ENCODE results near the gene DLST. TPM values are rescaled to one million over a fixed set of nuclear protein-coding genes. Genes with fewer than 3 reads are reported as not detected.

The DLST gene
- total and polyA plus RNA-seq, 9 donors, result 38.6 to 76.2 (median 65.0) TPM

DNA sequence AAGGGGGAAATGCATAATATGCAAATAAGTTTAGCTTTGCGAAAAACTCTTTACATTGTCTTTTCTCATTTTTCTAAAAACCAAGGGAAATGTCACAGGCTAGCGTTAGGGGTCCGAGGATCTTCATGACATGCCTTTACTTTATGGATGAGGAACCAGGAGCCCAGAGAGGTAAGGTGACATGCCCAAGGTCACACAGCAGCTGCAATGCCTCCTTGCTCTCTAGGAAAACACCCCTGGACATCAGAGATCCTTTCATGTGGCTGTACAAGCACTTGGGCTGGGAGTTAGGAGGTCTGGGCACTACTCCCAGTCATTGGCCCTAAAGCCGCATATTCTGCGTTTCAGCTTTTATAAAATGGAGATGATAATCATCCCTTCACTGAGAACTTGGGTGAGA is 6.5 kb upstream of the DLST start:
- Histone ChIP-seq H3K9me3 (replicated peaks; ENCODE audit: control insufficient read depth, low read depth, low read length) (no peaks in the 10 kb centered on the region), H3K4me1 (ENCODE audit: control insufficient read depth, insufficient read depth, low read length) (peaks cover 5% of the 10 kb centered on the region), H3K27ac (ENCODE audit: low read length) (no peak overlapping the region), H3K36me3 (ENCODE audit: control insufficient read depth, insufficient read depth, low read length) (no peaks in the 10 kb centered on the region), H3K4me3 (ENCODE audit: low read length) (no peak overlapping the region), H3K27me3 (ENCODE audit: control insufficient read depth, insufficient read depth, low read length) (no peaks in the 10 kb centered on the region)
- WGBS (ENCODE audit: insufficient coverage), result no CpG with 5 or more reads among the region's 5 CpGs
- no peak for DNase-seq

DNA sequence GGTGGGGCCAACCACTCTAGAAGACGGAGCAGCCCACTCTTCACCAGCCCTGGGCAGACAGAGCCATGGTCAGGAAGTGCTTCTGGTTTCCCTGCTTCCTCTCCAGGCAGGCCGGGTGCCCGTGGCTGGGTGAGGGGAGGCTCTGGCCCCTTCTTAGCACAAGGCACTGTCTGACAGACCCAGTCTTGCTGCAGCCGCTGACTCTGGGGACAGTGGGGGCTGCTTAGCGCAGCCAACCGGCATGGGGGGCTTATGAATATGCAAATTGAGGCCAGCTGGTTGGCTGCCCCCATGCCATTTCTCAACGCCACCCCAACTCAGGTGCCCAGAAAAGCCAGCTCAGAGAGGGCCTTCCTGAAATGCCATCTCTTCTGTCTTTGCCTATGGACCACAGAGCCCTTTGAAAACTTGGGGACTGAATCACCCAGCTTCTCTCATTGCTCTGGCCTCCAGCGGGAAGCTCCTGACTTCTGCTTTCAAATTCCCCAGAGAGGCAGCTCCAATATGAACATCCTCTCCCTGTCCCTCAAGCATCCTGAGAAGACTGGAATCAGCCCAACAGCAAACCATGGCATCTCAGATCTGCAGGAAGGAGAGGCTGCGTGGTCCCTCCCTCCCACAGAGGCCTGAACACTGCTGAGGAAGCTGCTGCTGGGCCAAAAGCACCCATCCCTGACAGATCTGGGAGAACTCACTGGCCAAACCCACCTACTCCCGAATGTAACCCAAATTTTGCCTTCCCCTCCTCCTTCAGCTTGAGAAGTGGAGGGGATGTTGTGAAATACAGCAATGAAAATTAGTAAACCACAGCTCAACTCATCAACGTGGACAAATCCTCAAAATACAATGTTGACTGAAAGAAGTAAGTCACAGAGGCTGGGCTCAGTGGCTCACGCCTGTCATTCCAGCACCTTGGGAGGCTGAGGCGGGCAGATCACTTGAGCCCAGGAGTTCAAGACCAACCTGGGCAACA is 5.5 kb upstream of the DLST start, which contains the start of gene PROX2:
Gene PROX2 (minus strand): TSS at position 205 of the 973 bp plus-strand sequence. CDS start 12,311 bp downstream, outside the sequence.
- 41% methylated on average over 9 of the region's 13 CpGs for WGBS (ENCODE audit: insufficient coverage)
- no peak within 1 kb of the TSS for H3K27ac ChIP-seq (ENCODE audit: low read length)
- no peak within 1 kb of the TSS for H3K4me3 ChIP-seq (ENCODE audit: low read length)
- H3K9me3 ChIP-seq (replicated peaks; ENCODE audit: control insufficient read depth, low read depth, low read length), result no peaks in the 10 kb centered on the region
- peaks cover 8% of the 10 kb centered on the region for H3K4me1 ChIP-seq (ENCODE audit: control insufficient read depth, insufficient read depth, low read length)
- H3K36me3 ChIP-seq (ENCODE audit: control insufficient read depth, insufficient read depth, low read length), result no peaks in the 10 kb centered on the region
- H3K27me3 ChIP-seq (ENCODE audit: control insufficient read depth, insufficient read depth, low read length), result no peaks in the 10 kb centered on the region
- no peak for DNase-seq

DNA sequence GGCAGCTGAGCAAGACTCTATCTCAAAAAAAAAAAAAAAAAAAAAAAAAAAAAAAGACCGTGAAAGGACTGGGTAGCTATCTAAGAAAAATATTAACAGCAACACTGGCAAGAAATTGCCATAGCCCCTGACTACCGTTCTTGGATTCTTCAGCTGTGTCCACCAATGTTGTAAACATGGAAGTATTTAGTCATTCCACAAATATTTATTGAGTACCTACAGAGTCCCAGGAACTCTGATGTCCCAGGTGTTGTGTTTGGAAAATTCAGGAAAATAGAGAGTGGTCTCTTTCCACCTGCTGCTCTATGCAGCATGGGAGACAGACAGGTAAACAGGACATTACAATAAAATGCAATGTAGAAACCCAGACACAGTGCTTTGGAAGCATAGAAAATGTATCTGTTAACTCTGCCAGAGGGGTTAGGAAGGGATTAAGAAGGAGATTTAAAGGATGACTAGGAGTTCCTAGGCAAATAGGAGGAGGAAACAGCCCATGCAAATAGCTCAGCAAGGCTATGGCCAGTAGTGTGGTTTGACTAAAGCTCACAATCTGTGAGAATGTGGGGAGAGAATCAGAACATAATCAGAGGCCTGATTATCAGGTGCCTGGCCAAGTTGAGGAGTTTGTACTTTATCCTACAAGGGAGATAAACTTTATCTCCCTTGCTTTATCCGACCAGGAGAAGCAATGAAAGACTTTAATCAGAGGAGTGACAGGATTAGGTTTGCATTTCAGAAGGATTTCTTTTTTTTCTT is 2.1 kb upstream of the DLST start:
- DNase-seq, result no peak
- WGBS (ENCODE audit: insufficient coverage), result no CpG with 5 or more reads among the region's 3 CpGs
- Histone ChIP-seq H3K27ac (ENCODE audit: low read length) (no peak overlapping the region), H3K4me1 (ENCODE audit: control insufficient read depth, insufficient read depth, low read length) (peaks cover 25% of the 10 kb centered on the region), H3K4me3 (ENCODE audit: low read length) (no peak overlapping the region), H3K27me3 (ENCODE audit: control insufficient read depth, insufficient read depth, low read length) (no peaks in the 10 kb centered on the region), H3K36me3 (ENCODE audit: control insufficient read depth, insufficient read depth, low read length) (peaks cover 3% of the 10 kb centered on the region), H3K9me3 (replicated peaks; ENCODE audit: control insufficient read depth, low read depth, low read length) (no peaks in the 10 kb centered on the region)

DNA sequence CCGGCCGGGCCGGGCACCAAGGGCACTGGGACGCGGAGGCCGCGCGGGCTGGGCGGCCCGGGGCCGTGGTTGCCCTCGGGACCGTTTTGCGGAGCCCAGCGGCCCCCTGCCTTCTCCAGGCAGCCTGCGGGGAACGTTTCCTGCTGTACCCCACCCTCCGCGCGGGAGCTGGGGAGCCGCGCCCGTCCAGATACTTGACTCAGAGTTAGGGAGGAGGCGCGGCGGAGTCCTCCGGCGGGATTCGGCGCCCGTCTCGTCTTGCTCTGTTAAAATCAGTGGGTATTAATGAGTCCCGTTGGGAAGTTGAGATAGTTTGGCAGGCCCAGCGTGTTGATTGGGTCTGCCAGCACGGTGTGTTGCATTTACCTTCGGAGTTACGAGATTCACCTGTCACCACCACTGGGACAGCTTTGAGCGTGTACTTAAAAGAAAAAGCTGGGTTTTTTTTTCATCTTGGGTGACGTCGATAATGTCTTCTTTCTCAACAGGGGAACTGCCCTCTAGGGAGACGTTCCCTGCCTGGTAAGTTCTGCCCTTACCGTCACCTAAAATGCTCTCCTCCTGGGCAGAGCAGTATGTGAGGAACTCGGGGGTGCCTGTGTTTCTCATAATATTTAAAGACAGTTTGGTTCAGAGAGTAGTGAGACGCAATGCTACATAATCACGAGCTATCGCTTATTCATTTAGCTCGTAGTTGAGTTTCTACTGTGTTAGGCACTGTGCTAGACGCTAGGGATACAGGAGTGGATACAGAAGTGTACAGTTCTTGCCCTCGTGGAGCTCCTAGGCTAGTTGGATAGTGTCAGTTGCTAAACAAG is 596 bp downstream of the DLST start:
- no peaks in the 10 kb centered on the region for H3K9me3 ChIP-seq (replicated peaks; ENCODE audit: control insufficient read depth, low read depth, low read length)
- DNase-seq, result peak; percentile 44
- H3K36me3 ChIP-seq (ENCODE audit: control insufficient read depth, insufficient read depth, low read length), result peaks cover 3% of the 10 kb centered on the region
- WGBS (ENCODE audit: insufficient coverage), result 2% methylated on average over 41 of the region's 49 CpGs
- peak overlapping the region; percentile 95 for H3K4me3 ChIP-seq (ENCODE audit: low read length)
- H3K27ac ChIP-seq (ENCODE audit: low read length), result peak overlapping the region; percentile 85
- peaks cover 21% of the 10 kb centered on the region for H3K4me1 ChIP-seq (ENCODE audit: control insufficient read depth, insufficient read depth, low read length)
- H3K27me3 ChIP-seq (ENCODE audit: control insufficient read depth, insufficient read depth, low read length), result no peaks in the 10 kb centered on the region

DNA sequence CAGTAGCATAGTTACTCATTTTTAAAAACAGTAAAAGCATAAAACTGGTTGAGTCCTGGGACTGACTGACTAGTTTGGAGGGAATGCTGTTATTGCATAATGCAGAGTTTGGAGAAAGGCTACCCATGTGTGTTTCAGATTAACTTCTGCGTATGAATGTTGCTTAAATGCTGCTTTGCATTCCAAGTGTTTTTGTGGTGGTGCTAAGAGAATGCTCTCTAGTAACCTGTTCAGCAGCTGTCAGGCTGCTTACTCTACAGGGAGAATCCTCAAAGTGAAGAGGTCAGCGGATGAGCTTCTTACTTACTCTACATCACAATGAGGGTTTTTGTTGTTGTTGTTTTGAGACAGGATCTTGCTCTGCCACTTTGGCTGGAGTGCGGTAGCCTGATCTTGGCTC is 4.3 kb downstream of the DLST start:
- WGBS (ENCODE audit: insufficient coverage), result no CpG with 5 or more reads among the region's 3 CpGs
- Histone ChIP-seq H3K9me3 (replicated peaks; ENCODE audit: control insufficient read depth, low read depth, low read length) (no peaks in the 10 kb centered on the region), H3K27me3 (ENCODE audit: control insufficient read depth, insufficient read depth, low read length) (no peaks in the 10 kb centered on the region), H3K27ac (ENCODE audit: low read length) (no peak overlapping the region), H3K36me3 (ENCODE audit: control insufficient read depth, insufficient read depth, low read length) (peaks cover 17% of the 10 kb centered on the region), H3K4me1 (ENCODE audit: control insufficient read depth, insufficient read depth, low read length) (peaks cover 19% of the 10 kb centered on the region), H3K4me3 (ENCODE audit: low read length) (no peak overlapping the region)
- DNase-seq, result peak; percentile 68

DNA sequence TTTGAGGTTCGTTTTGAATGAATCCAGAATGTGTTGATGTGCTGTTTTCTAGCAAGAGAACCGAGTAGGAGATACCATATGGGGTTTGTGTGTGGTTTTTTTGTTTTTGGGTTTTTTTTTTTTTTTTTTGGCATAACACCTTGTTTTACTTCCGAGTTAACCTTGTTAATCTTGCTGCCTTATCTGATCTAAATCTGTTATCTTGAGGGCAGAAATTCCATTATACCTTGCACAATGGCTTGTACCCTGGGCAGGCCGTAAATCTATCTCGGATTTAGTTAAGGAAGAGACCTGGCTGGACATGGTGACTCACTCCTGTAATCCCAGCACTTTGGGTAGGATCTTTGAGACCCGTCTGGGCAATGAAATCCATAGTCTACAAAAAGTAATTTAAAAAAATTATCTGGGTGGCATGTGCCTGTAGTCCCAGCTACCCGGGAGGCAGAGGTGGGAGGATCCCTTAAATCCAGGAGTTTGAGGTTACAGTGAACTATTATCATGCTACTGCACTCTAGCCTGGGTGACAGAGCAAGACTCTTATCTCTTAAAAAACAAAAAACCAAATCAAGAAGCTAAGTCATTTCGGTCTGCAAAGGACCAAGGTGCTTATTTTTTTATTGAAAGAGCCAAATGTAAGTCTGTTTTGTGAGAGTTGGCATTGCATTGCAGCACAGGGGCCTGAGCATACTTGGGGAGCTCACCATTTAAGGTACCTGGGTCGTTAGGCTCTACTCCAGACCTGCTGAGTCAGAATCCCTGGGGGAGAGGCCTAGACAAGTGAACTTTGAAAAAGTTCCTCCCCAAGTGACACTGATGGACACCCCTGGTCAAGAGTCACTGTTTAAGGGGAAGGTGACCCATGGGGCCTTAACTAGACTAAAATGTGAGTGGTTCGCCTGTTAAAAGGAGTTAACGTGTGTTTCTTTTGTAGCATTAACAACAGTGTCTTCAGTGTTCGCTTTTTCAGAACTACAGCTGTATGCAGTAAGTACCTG is 6.7 kb downstream of the DLST start:
- WGBS (ENCODE audit: insufficient coverage), result 66% methylated on average over 3 of the region's 12 CpGs
- Histone ChIP-seq H3K36me3 (ENCODE audit: control insufficient read depth, insufficient read depth, low read length) (peaks cover 37% of the 10 kb centered on the region), H3K4me3 (ENCODE audit: low read length) (no peak overlapping the region), H3K27me3 (ENCODE audit: control insufficient read depth, insufficient read depth, low read length) (no peaks in the 10 kb centered on the region), H3K4me1 (ENCODE audit: control insufficient read depth, insufficient read depth, low read length) (peaks cover 9% of the 10 kb centered on the region), H3K27ac (ENCODE audit: low read length) (no peak overlapping the region), H3K9me3 (replicated peaks; ENCODE audit: control insufficient read depth, low read depth, low read length) (no peaks in the 10 kb centered on the region)
- no peak for DNase-seq

DNA sequence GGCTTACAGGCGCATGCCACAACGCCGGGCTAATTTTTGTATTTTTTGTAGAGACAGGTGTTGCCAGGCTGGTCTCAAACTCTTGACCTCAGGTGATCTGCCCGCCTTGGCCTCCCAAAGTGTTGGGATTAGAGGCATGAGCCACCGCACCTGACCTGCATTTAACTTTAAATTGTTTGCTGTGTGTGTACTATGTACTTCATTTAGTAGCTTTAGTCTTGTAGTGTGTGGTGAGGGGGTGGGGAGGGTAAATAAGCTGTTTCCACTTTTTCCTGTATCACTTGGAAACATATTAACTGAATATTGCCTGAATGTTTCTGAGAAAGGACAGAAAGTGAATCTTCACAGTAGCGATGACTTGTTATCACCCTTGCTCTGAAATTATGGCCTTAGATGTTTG is 8.5 kb downstream of the DLST start:
- Histone ChIP-seq H3K27ac (ENCODE audit: low read length) (no peak overlapping the region), H3K9me3 (replicated peaks; ENCODE audit: control insufficient read depth, low read depth, low read length) (no peaks in the 10 kb centered on the region), H3K36me3 (ENCODE audit: control insufficient read depth, insufficient read depth, low read length) (peaks cover 49% of the 10 kb centered on the region), H3K4me1 (ENCODE audit: control insufficient read depth, insufficient read depth, low read length) (no peaks in the 10 kb centered on the region), H3K4me3 (ENCODE audit: low read length) (no peak overlapping the region), H3K27me3 (ENCODE audit: control insufficient read depth, insufficient read depth, low read length) (no peaks in the 10 kb centered on the region)
- 100% methylated on average over 1 of the region's 6 CpGs for WGBS (ENCODE audit: insufficient coverage)
- no peak for DNase-seq

DNA sequence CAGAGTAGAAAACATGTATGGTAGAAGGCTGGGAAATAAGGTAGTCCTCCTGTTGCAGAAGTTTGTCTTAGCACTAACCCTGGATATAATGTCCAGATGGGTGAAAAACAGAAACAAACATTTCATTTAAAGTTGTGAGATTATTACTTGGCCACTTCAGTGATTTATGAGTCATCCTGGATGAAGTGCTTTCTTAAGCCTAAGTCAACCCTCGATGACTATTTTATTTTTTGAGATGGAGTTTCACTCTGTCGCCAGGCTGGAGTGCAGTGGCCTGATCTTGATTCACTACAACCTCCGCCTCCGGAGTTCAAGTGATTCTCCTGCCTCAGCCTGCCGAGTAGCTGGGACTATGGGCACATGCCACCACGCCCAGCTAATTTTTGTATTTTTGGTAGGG is 10.2 kb downstream of the DLST start:
- Histone ChIP-seq H3K4me1 (ENCODE audit: control insufficient read depth, insufficient read depth, low read length) (no peaks in the 10 kb centered on the region), H3K36me3 (ENCODE audit: control insufficient read depth, insufficient read depth, low read length) (peaks cover 63% of the 10 kb centered on the region), H3K4me3 (ENCODE audit: low read length) (no peak overlapping the region), H3K9me3 (replicated peaks; ENCODE audit: control insufficient read depth, low read depth, low read length) (no peaks in the 10 kb centered on the region), H3K27ac (ENCODE audit: low read length) (no peak overlapping the region), H3K27me3 (ENCODE audit: control insufficient read depth, insufficient read depth, low read length) (no peaks in the 10 kb centered on the region)
- no peak for DNase-seq
- 95% methylated on average over 6 of the region's 6 CpGs for whole genome bisulfite sequencing (ENCODE audit: insufficient coverage)

DNA sequence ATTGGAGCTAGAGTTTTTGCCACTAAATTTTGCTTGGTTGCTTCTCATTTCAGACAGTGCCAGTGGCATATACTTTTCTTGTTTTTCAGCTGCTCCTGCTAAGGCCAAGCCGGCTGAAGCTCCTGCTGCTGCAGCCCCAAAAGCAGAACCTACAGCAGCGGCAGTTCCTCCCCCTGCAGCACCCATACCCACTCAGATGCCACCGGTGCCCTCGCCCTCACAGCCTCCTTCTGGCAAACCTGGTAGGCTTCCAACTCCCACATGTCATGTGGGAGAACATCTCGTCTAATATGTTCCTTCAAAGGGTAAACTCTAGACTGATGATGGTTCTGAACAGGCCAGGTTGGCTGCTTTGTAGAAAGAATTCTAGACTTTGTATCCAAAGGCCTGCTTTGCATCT is 11.0 kb downstream of the DLST start:
- no peaks in the 10 kb centered on the region for H3K4me1 ChIP-seq (ENCODE audit: control insufficient read depth, insufficient read depth, low read length)
- peaks cover 68% of the 10 kb centered on the region for H3K36me3 ChIP-seq (ENCODE audit: control insufficient read depth, insufficient read depth, low read length)
- no peaks in the 10 kb centered on the region for H3K27me3 ChIP-seq (ENCODE audit: control insufficient read depth, insufficient read depth, low read length)
- no peak for DNase-seq
- H3K27ac ChIP-seq (ENCODE audit: low read length), result no peak overlapping the region
- H3K9me3 ChIP-seq (replicated peaks; ENCODE audit: control insufficient read depth, low read depth, low read length), result no peaks in the 10 kb centered on the region
- H3K4me3 ChIP-seq (ENCODE audit: low read length), result no peak overlapping the region
- 89% methylated on average over 3 of the region's 5 CpGs for WGBS (ENCODE audit: insufficient coverage)

All from muscle of leg (tissue), 11 donors.